ENCODE results near the gene GNA15.
A peak's percentile ranks its signal among the peaks of the same experiment; 100 is the strongest.

Gene GNA15

DNA sequence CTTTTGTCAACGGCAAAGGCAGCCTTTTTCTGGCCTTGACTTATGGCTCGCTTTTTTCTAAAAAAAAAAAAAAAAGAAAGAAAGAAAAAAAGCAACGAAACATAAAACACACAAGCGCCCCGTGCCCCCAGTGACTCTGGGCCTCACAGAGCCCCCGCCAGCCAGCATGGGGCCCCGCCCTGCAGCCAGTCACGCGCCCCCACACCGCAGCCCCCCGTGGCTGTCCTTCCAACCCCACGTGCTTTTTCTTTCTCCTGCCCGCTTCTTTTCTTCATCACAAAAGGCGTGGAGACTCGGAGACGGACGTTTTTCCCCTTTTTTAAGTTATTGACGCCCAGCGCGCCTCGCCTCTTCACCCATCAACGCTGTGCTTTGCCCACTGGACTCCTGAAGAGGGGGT, 14.4 kb upstream of the GNA15 start:
- no peak for DNase-seq (ENCODE audit: low spot score)

GRCh38 chr19:3121821-3122511, 13.9 kb upstream of the GNA15 start:
- DNase-seq (ENCODE audit: low spot score): no peak

GRCh38 chr19:3122512-3122870, 13.3 kb upstream of the GNA15 start:
- no peak for DNase-seq (ENCODE audit: low spot score)

DNA sequence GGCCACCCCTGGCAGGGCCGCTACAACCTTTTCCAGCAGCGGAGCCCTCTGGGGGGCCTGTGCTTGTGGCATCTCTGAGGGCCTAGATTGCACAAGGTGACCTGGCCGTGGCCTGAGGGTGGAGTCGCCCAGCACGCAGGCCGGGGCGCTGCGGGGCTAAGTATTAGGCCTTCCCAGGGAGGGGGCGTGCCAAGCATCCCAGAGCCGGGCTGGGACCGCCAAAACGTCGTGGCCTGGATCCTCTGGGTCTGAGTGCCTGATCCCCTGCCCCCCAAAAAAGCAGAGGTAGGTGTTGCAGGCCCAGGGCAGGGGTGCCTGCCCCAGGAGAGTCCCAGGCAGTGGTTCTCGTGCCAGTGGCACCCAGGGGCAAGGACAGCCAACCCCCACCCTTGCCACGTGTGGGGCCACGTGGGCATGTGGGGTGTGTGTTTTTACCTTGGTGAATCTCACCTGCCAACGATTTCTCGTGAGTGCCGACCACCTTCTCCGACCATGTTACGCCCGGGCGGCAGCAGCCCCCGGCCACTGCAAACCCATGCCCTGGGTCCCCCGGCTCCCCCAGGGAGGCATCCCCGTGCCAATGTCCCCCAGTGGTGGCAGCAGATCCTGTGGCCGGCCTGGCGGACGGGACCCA, 12.6 kb upstream of the GNA15 start:
- no peak for DNase-seq (ENCODE audit: low spot score)

DNA sequence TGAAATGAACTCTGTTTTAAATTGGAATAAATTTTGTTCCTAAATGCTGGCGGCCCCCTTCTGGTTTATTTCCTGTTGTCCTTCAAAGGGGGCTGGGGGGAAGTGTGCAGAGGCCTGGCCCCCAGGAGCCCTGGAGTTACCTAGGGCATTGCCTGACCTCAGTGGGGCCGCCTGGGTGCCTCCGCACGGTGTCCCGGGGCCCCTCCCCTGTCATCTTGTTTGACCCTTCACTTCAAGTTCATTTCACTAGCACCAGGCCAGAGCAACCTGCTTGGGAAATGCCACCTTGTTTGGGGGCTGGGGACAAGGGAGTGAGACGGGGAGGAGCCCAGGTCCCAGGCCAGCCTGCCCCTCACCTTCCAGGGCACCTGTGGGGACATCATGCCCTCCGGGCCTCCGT, 11.9 kb upstream of the GNA15 start:
- no peak for DNase-seq (ENCODE audit: low spot score)

GRCh38 chr19:3124630-3125029, 11.2 kb upstream of the GNA15 start:
- DNase-seq (ENCODE audit: low spot score): no peak

DNA sequence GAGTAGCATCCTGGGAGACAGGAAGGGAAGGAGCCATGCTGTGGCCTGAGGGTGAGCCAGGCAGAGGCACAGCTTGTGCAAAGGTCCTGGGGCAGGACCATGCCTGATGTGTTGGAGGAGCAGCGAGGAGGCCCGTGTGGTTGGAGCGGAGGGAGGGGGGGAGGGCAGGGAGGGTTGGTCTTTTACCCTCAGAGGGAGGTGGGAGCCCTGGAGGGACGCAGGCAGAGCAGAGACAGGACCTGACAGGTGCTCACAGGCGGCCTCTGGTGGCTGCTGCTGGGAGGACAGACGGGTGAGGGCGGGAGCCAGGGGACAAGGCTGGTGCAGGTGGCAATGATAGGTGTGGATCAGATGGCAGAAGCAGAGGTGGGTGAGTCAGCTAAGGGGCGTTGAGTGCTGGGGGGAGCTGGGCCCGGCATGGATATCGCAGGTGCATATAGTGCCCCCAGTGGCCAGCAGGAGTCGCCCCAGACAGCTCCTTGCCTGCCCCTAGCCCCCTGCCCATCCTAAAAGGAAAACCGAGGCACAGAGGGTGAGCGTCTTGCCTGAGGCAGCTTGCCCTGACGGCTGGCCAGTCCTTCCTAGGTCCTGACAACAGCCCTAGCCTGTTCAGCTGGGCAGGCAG, 9.8 kb upstream of the GNA15 start:
- DNase-seq (ENCODE audit: low spot score): peak; percentile 29

DNA sequence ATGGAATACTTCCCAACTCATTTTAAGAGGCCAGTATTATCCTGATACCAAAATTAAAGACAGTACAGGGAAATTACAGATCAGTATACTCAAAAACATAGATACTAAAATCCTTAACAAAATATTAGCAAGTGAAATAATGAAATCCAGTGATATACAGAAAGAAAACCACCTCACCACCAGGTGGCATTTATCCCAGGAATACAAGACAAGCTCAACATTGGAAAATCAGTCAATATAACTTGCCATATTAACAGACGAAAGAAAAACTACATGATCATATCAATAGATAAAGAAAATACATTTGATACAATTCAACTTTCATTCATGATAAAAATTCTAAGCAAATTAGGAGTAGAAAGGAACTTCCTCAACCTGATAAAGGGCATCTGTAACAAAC, 6.7 kb upstream of the GNA15 start:
- DNase-seq (ENCODE audit: low spot score): peak; percentile 60

DNA sequence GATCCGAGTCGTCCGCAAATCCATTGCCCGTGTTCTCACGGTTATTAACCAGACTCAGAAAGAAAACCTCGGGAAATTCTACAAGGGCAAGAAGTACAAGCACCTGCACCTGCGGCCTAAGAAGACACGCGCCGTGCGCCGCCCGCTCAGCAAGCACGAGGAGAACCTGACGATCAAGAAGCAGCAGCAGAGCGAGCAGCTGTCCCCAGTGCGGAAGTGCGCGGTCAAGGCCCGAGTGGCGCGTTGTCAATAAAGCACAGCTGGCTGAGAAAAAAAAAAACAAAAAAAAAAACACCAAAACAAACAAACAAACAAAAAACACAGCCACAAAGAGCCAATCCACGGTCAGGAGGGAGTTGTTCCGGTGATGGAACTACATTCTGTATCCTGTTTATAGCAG, 4.7 kb upstream of the GNA15 start:
- no peak for DNase-seq (ENCODE audit: low spot score)

- no peak for DNase-seq (ENCODE audit: low spot score)
These were observed 2.7 kb upstream of the GNA15 start for GRCh38 chr19:3132971-3133792.

- no peak for DNase-seq (ENCODE audit: low spot score)
These were observed 2.1 kb upstream of the GNA15 start for GRCh38 chr19:3133793-3134116.

DNA sequence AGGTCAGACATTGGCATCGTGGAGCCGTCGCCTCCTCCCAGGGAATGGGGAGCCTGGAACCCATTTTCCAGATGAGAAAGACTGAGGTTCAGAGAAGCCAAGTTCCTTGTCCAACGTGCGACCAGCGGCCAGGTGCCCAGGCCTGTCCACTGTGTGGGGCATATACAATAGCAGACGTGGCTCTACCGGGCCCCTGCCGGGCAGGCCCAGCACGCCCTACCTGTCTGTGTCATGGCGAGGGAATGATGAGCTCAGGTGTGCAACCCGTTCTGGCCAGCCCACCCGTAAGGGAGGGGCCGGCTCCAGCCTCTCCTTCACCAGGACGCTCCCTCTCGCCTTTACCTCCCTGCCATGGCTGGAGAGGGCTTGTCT, 837 bp downstream of the GNA15 start:
- no peak for DNase-seq (ENCODE audit: low spot score)

DNA sequence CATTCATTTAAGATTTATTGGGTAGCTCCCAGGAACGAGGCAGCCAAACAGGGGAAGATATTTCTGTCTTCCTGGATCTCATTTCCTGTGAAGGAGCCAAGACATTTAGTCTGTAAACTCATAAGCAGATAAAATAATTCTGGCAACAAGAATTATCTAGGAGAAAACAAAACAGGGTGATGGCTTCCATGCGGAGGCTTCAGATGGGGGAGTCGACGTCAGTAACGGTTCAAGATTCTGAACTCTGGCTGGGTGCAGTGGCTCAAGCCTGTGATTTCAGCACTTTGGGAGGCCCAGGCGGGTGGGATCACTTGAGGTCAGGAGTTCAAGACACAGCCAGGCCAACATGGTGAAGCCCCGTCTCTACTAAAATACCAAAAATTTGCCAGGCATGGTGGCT, 1.3 kb downstream of the GNA15 start:
- DNase-seq (ENCODE audit: low spot score): no peak

DNA sequence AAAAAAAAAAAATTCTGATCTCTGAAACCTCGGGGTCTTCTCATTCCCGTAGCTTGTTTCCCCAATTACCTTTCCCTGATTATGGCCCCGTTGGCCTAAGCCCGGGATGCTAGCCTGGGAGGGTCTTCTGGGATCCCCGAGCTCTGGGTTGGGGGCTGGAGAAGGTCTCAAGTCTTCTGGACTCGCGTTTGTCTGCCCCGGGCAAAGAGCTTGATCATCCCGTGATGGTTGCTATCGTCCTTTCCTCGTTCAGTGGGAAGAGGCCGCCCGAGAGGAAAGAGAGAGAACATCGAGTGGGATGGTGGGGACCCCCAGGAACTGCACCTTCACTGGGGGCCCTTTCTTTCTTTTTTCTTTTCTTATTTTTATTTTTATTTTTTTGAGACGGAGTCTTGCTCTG, 2.4 kb downstream of the GNA15 start:
- DNase-seq (ENCODE audit: low spot score): no peak

DNA sequence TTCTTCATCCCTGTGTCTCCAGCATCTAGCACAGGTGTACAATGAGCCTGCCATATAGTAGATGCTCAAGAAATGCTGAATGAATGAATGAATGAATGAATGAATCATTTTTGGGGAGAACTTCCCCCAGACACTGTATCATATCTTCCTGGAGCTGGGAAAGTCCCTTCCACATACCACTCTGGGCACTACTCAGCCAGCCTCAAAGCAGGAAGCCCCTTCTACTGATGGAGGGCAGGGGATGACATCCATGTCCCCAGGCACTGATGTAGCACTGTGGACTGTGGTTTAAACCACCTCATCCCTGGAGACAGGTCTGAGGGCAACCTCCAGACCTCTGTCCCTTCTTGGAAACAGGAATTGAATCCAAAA, 4.8 kb downstream of the GNA15 start:
- DNase-seq (ENCODE audit: low spot score): no peak

GRCh38 chr19:3142292-3142670, 6.4 kb downstream of the GNA15 start:
- peak; percentile 92 for DNase-seq (ENCODE audit: low spot score)

GRCh38 chr19:3142781-3143337, 7.0 kb downstream of the GNA15 start:
- DNase-seq (ENCODE audit: low spot score): no peak

DNA sequence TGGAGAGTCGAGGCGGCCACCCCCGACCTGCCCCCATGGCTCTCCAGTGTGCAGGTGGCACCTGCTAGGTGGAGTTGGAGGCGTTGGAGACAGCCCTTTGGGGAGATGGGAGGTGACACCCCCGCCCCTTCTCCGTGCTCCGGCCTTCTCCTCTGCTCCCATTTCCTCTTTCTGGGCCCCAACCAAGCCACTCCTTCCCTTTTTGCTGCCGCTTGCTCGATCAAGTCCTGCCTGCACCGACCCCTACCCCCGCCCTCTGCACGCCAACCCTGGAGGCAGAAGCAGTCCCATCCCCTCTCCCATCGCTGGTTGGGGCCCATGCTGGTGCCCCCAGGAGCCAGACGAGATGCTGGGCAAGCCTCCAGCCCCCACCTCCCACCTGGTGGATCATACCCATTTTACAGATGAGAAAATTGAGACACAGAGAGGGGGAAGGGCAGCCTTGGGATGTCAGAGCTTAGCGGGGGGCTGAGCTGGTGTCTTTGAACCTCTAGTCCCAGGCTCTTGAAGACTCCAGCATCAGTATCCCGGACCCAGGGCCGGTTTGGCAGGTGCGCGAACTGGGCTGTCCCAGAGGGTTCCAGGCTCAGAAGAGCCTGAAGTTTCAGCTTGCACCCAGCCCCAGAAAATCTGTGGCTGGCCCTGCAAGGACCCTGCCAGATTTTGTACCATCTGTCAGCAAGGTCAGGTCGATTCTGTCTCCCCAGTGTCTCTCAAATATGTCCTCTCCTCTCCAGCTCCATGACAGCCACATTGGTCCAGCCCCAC, 10.3 kb downstream of the GNA15 start:
- DNase-seq (ENCODE audit: low spot score): no peak

DNA sequence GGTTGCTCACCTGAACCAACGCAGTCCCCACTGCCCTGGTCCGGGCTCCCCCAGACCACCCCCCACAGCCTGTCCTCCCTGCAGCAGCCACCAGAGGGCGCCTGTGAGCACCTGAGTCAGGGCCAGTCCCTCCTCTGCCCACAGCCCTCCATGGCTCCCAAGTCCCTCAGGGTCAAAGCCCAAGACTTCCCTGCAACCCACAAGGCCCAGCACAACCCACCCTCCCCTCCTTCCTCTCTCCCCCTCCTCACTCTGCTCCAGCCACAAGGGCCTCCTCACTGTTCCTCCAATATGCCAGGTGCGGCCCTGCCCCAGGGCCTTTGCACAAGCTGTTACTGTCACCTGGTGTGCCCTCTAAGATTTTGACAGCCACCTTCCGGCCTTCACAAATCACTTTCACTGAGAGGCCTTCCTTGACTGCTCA, 10.9 kb downstream of the GNA15 start:
- no peak for DNase-seq (ENCODE audit: low spot score)

DNA sequence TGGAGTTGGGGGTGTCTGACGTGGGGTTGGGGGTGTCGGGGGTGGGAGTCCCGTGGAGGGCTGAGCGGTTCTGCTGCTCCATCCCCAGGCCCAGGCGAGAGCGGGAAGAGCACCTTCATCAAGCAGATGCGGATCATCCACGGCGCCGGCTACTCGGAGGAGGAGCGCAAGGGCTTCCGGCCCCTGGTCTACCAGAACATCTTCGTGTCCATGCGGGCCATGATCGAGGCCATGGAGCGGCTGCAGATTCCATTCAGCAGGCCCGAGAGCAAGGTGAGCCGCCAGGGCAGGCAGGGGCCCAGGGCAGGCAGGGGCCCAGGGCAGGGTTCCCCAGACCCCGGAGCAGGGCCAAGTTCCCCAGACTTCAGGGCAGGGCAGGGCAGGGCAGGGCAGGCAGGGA, 12.7 kb downstream of the GNA15 start:
- DNase-seq (ENCODE audit: low spot score): no peak

GRCh38 chr19:3149089-3149488, 13.3 kb downstream of the GNA15 start:
- no peak for DNase-seq (ENCODE audit: low spot score)
